Renal cortical epithelial cell (primary cell): ENCODE measurements around the gene TRMT10A. TPM values are rescaled to one million over a fixed set of nuclear protein-coding genes. Genes with fewer than 3 reads are reported as not detected.

ENCODE experiments used
- DNase-seq: peaks from one replicate; pipeline ENCODE4 v3.0.0-alpha.2; 2011; ENCODE audit warnings: low read depth
- total RNA-seq: library from RNA; depleted of rRNA; stranded (reverse); fragments of >200 nt; gene quantifications from 2 replicates; pipeline ENCODE4 v1.2.3, GENCODE V29; 2014

Gene TRMT10A, protein sequence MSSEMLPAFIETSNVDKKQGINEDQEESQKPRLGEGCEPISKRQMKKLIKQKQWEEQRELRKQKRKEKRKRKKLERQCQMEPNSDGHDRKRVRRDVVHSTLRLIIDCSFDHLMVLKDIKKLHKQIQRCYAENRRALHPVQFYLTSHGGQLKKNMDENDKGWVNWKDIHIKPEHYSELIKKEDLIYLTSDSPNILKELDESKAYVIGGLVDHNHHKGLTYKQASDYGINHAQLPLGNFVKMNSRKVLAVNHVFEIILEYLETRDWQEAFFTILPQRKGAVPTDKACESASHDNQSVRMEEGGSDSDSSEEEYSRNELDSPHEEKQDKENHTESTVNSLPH
- 12.5 and 16.1 TPM in 2 replicates for total RNA-seq

GRCh38 chr4:99563310-99564186 lies at the start of gene TRMT10A:
TRMT10A (minus strand) TSS chr4:99564039; CDS start chr4:99559338, 4,701 bp downstream.
- DNase-seq, result peak; percentile 94

GRCh38 chr4:99612704-99613103 lies 48.9 kb upstream of the TRMT10A start:
- DNase-seq, result no peak

- peak; percentile 14 for DNase-seq
These were observed 48.4 kb upstream of the TRMT10A start for GRCh38 chr4:99612281-99612680.

DNA sequence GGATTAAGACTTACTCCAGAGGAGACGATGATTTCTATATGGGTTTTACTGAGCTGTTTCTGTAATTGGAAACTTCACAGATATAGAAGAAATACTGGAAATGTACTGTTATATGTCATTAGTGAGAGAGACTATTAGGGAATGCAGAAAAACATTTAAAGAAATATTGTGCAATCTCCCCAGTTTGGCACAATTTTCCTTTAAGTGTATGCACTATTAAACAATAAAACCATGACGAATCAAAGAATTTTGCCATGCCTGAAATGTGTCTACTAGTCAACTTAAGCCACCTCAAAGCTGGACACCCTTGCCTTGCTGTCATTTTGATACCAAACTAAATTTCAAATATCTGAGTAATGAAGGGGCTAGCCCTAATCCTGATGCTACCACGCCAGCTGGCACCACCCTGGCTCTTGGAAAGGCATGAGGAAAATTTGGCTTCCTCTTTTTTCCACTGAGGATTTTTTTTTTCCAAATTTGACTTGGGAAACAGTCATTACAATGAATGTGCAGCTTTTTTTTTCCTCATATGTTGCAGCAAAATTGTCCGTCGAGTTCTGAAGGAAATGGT lies 46.9 kb upstream of the TRMT10A start:
- DNase-seq, result no peak

DNA sequence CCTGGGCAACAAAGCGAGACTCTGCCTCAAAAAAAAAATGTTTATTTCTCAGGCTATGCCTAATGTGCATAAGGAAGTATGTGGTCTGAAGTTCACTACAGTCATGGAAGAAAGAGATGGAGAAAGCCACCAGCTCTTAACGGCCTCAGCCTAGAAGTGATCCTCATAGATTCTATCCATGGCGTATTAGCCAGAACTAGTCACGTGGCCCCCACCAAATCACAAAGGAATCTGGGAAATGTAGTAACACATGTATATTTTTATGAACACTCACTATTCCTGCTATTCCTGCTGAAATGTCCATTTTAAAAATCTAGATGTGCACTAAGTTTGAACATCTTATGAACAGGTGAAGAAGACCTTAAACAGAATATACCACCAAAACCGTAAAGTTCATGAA lies 44.6 kb upstream of the TRMT10A start:
- DNase-seq, result no peak

DNA sequence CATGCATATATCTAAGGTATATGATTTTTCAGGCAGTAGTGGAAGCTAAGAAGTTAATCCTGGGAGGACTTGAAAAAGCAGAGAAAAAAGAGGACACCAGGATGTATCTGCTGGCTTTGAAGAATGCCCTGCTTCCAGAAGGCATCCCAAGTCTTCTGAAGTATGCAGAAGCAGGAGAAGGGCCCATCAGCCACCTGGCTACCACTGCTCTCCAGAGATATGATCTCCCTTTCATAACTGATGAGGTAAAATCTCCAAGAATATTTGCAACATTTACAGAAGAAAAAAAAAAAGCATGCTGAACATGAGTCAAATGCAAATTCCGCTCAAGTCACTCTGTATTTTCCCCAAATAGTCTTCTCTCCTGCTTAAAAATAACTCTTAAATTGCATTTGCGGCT lies 42.9 kb upstream of the TRMT10A start:
- no peak for DNase-seq

DNA sequence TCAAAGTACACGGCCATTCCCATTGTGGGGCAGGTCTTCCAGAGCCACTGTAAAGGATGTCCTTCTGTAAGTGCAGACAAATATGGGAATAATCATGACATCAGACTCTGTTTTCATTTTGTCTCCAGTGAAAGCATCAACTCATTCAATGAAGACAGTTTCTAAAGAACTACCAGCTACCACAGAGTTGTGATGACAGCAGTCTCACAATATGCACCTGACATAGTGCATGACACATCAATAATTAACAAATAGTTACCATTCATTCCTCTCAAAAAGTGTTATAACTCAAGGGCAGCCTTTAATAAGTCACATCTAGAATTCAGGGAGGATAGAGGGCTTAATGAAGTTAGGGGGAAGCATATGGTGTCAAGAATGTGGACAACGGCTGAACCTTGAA lies 31.0 kb upstream of the TRMT10A start:
- no peak for DNase-seq

- DNase-seq, result no peak
These were observed 30.2 kb upstream of the TRMT10A start for GRCh38 chr4:99593781-99594641.

DNA sequence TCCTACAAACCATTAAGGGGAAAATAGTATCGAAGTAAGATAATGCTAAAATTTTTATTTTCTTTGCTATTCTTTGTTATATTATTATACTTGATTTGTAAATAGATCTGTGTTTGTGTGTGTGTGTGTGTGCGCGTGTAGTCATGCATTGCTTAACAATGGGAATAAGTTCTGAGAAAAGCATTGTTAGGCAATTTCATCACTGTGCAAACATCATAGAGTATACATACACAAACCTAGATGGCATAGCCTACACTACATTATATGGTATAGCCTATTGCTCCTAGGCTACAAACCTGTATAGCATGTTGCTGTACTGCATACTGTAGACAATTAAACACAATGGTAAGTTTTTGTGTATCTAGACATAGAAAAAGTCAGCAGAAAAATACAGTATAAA lies 27.9 kb upstream of the TRMT10A start:
- no peak for DNase-seq

DNA sequence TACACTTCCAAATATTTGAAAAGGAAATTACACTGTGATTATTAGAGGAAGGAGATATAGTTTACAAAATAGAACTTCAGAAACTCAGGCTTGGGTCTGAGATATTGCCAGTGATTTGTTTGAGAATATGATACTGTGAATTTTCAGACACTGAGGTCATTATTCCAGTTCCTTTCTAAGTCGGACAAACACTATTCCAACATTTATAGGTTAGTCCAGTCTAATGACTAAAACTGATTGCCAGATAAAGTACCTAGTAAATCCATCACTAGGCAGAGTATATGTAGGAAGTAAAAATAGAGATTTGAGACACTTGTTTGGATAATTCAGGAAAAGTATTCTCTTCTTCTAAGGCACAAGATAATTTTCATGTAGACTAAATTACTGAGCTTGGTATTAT lies 24.0 kb upstream of the TRMT10A start:
- DNase-seq, result no peak

DNA sequence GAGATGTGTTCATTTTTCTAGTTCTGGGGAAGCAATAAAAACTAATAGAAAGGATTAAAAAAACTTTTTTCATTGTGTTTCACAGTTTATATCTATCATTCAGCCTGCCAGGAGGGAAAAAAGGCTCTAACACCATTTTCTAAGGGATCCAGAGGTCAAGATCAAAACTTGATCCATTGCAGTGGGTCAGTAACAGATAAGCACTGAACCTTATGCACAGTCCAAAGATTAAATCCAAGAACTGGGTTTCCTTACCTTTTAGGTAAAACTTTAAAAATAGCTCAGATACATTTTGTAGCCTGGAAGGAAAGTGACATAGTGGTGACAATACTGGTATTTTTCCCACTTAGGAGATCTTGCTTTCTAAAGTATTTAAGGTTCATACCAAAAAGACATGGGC lies 23.5 kb upstream of the TRMT10A start:
- DNase-seq, result no peak

DNA sequence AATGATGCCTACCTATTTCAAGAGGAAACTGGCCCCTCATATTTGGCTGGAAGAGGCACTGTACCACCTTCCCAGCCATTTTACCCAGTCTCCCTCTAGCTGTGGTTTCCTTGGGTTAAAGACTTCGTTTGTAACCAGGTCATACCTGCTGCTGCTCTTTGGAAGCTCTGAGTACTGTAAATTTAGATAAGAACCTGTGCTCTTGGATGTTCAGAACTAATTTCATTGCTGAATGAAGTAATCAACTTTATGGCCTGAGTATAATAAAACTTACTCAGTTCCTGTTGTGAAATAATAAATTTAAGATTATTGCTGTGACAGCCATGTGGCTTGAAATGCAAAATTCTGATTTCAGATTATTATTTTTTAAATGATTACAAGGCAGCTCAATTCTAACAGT lies 23.0 kb upstream of the TRMT10A start:
- DNase-seq, result no peak

GRCh38 chr4:99586322-99586721 lies 22.5 kb upstream of the TRMT10A start:
- no peak for DNase-seq

- DNase-seq, result no peak
These were observed 21.7 kb upstream of the TRMT10A start for GRCh38 chr4:99585516-99585915.

- DNase-seq, result no peak
These were observed 14.9 kb upstream of the TRMT10A start for GRCh38 chr4:99578714-99579113.

GRCh38 chr4:99574530-99575324 lies 10.9 kb upstream of the TRMT10A start, which contains the start of gene MTTP:
MTTP (plus strand) TSS chr4:99574824; CDS start chr4:99574910, 86 bp downstream.
- DNase-seq, result peak; percentile 13

DNA sequence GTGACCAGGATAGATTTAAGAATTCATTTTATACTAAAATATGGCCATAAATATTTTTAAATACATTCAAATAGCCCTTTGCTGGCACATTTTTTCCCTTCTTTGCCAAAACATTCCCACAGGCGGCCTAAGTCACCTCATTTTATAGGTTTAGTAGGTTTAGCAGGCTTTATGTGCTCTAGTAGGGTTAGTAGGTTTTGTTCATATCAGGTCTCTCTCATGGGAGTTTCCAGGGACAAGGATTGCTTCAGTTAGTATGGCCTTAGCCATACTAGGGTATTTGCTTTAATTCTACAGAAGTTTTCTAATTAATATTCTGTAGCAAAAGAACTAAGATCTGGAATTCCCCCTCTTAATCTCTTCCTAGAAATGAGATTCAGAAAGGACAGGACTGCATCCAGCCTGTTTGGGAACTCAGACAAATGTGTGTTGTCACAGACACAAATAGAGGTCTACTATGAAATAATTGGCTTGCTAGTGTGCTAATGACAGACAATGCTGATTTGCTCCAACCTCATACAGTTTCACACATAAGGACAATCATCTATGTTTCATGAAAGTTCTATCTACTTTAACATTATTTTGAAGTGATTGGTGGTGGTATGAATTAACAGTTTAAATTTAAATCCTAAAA lies 10.0 kb upstream of the TRMT10A start:
- DNase-seq, result no peak

- DNase-seq, result peak; percentile 74
These were observed 8.8 kb upstream of the TRMT10A start for GRCh38 chr4:99572527-99573240.

DNA sequence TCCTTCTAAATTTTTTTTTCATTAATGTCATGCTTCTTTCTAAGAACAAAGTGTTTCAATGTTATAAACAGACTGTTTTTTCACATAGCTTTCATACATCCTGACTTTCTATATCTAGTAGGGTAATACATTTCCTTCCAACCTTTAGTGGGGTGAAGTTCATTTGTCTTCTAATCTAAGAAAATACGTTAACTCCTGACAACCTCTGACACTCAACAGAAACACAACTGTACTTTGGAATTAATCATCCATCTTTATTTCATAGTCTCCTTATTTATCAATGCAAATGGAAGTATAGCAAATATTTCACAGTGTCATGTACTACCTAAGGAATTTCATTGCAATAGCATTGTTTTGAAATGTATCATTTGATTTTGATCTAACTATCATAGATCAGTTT lies 8.0 kb upstream of the TRMT10A start:
- DNase-seq, result no peak

DNA sequence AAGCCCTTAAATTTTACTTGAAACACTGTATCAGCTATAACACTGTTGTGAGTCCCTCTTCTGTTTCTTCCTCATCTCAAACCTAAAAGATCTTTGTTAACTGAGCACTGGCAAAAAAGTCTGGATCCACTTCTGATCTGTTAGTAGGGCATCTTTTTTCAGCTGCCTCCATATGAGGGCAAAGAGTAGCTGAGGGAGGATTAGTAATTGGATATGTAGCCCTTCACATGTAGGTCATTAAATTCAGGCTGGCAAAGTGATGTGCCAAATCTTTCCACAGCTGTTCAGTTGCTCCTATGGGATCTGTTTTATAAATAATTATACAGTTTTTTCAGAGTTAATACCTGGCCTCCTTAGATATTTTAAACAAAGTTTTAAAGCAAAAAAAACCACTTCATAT lies 1.1 kb upstream of the TRMT10A start:
- DNase-seq, result no peak
